Mesendoderm (in vitro differentiated cells): ENCODE measurements around the gene FBXO36.

ENCODE experiments used
- DNase-seq: peaks from one replicate; pipeline ENCODE4 v3.0.0; 2013
- H2AK5ac ChIP-seq: 2 replicates; pipeline ENCODE4 v1.6.1; 2013; ENCODE audit warnings: low read length, inconsistent platforms
- H2BK120ac ChIP-seq: 2 replicates; pipeline ENCODE4 v1.6.1; 2013; ENCODE audit warnings: low read depth, mild to moderate bottlenecking, low read length, moderate library complexity, mixed read lengths
- H2BK15ac ChIP-seq: replicated peaks from 2 replicates; pipeline ENCODE4 v1.6.1; 2013; ENCODE audit warnings: low read depth, mild to moderate bottlenecking, moderate library complexity
- H2BK5ac ChIP-seq: 2 replicates; pipeline ENCODE4 v1.6.1; 2013; ENCODE audit warnings: low read length, inconsistent platforms
- H3K18ac ChIP-seq: 2 replicates; pipeline ENCODE4 v1.6.1; 2013; ENCODE audit warnings: mild to moderate bottlenecking, low read length, mixed read lengths
- H3K23ac ChIP-seq: one replicate; pipeline ENCODE4 v1.6.1; 2013; ENCODE audit warnings: low read length
- H3K27ac ChIP-seq: 2 replicates; pipeline ENCODE4 v1.5.1; 2013; ENCODE audit warnings: low read depth, mild to moderate bottlenecking, inconsistent platforms, low read length, moderate library complexity
- H3K27me3 ChIP-seq: 2 replicates; pipeline ENCODE4 v1.6.1; 2013; ENCODE audit warnings: low read length, control low read depth, mild to moderate bottlenecking, inconsistent platforms; ENCODE audit not compliant: insufficient read depth, poor library complexity
- H3K36me3 ChIP-seq: 2 replicates; pipeline ENCODE4 v1.6.1; 2013; ENCODE audit warnings: low read length, inconsistent platforms; ENCODE audit not compliant: control insufficient read depth, insufficient read depth
- H3K4ac ChIP-seq: one replicate; pipeline ENCODE4 v1.6.1; 2013; ENCODE audit warnings: low read depth, mild to moderate bottlenecking, low read length, moderate library complexity
- H3K4me1 ChIP-seq: 2 replicates; pipeline ENCODE4 v1.6.1; 2013; ENCODE audit warnings: low read depth, low read length, inconsistent platforms; ENCODE audit not compliant: control insufficient read depth
- H3K4me2 ChIP-seq: 2 replicates; pipeline ENCODE4 v1.6.1; 2013; ENCODE audit warnings: low read length
- H3K4me3 ChIP-seq: 2 replicates; pipeline ENCODE4 v1.5.1; 2013; ENCODE audit warnings: mild to moderate bottlenecking, low read length
- H3K56ac ChIP-seq: one replicate; pipeline ENCODE4 v1.6.1; 2013; ENCODE audit warnings: low read length
- H3K79me1 ChIP-seq: 2 replicates; pipeline ENCODE4 v1.6.1; 2013; ENCODE audit warnings: low read length, inconsistent platforms
- H3K79me2 ChIP-seq: 2 replicates; pipeline ENCODE4 v1.6.1; 2013; ENCODE audit warnings: mild to moderate bottlenecking, low read length; ENCODE audit not compliant: control insufficient read depth, insufficient read depth
- H3K9ac ChIP-seq: 2 replicates; pipeline ENCODE4 v1.6.1; 2013; ENCODE audit warnings: low read length, inconsistent platforms
- H4K5ac ChIP-seq: one replicate; pipeline ENCODE4 v1.6.1; 2013; ENCODE audit warnings: low read length
- H4K8ac ChIP-seq: one replicate; pipeline ENCODE4 v1.6.1; 2013; ENCODE audit warnings: low read depth, mild to moderate bottlenecking, control low read depth, low read length, moderate library complexity
- WGBS: extraction: QIAGEN DNeasy Blood & Tissue Kit; methylation state at CpG from one replicate; pipeline ENCODE4 v1.1.7; 2013; ENCODE audit warnings: low lambda C conversion rate, missing lambda C conversion rate; ENCODE audit not compliant: insufficient coverage; ENCODE audit errors: extremely low coverage; 5-methylcytosine and 5-hydroxymethylcytosine counted together

The FBXO36 gene

DNA sequence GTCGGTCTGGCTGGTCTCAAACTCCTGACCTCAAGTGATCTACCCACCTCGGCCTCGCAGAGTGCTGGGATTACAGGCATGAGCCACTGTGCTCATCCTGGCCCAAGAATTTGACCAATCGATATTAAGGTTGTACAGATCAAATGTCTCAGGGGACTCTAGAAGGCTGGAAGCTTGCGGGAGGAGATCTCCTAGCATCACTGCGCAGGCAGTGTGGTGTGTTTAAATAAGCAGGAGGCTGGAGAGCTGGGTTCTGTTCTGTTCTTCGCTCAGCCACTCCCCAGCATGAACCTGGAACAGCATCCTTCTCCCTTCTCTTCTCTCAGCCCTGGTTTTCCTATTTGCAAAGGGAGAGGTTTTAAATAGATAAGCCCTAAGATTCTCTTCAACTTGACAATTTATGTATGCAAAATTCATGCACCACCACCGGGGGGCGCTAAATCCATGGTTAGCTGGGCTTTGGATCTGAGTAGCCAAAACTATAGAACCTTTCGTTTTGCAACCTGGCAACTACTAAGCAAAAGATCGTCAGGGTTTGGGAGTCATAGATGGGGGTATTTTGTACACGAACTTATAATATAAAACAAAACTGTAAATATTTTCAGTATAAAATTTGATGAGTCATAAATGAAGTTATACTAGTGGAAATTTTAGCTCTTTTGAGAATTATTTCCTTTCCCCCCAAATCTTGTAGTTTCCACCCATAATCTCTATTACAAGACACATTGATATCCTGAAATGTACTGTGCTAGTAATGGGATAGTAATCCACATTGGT, 85.8 kb downstream of the FBXO36 start:
- Histone ChIP-seq H3K27ac (no peak overlapping the region), H3K4me1 (no peaks in the 10 kb centered on the region), H3K56ac (no peak overlapping the region), H3K4me3 (no peak overlapping the region), H4K5ac (no peak overlapping the region), H3K36me3 (no peaks in the 10 kb centered on the region), H2AK5ac (no peak overlapping the region), H3K79me2 (no peaks in the 10 kb centered on the region), H3K27me3 (no peaks in the 10 kb centered on the region), H3K4ac (no peak overlapping the region), H3K9ac (no peak overlapping the region), H2BK5ac (no peak overlapping the region), H2BK15ac (no peak overlapping the region), H3K18ac (no peak overlapping the region), H2BK120ac (no peak overlapping the region), H3K4me2 (no peak overlapping the region), H4K8ac (no peak overlapping the region), H3K23ac (no peak overlapping the region), H3K79me1 (no peaks in the 10 kb centered on the region)
- DNase-seq: peak; percentile 75
- WGBS: no CpG with 5 or more reads among the region's 12 CpGs

- no CpG with 5 or more reads among the region's 1 CpG for WGBS
- H3K23ac ChIP-seq: no peak overlapping the region
- DNase-seq: no peak
Observed at GRCh38 chr2:230008708-230009066, 86.4 kb downstream of the FBXO36 start.

DNA sequence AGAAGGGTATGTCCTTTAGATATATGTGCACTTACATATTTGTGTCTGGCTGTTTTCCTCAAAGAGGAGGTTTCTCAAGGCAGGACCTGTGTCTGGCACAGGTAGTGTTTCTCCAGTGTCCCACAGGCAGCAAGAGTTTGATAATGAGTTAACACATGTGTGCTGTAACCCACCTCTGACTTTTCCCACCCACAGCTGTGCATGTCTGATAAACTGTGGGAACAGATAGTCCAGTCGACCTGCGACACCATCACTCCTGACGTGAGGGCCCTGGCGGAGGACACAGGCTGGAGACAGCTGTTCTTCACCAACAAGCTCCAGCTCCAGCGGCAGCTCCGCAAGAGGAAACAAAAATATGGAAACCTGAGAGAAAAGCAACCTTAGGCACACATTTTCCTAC, 88.2 kb downstream of the FBXO36 start:
- no CpG with 5 or more reads among the region's 6 CpGs for WGBS
- Histone ChIP-seq H3K79me2 (no peaks in the 10 kb centered on the region), H3K79me1 (no peaks in the 10 kb centered on the region), H3K4me3 (no peak overlapping the region), H3K4me2 (no peak overlapping the region), H3K56ac (no peak overlapping the region), H3K18ac (no peak overlapping the region), H2BK5ac (no peak overlapping the region), H2BK15ac (no peak overlapping the region), H3K36me3 (no peaks in the 10 kb centered on the region), H2BK120ac (no peak overlapping the region), H2AK5ac (no peak overlapping the region), H3K27me3 (no peaks in the 10 kb centered on the region), H3K4ac (no peak overlapping the region), H3K9ac (no peak overlapping the region), H3K27ac (no peak overlapping the region), H3K23ac (no peak overlapping the region), H4K5ac (no peak overlapping the region), H3K4me1 (no peaks in the 10 kb centered on the region), H4K8ac (no peak overlapping the region)
- no peak for DNase-seq

More at GRCh38 chr2:230008708-230009066, 86.4 kb downstream of the FBXO36 start:
- Histone ChIP-seq H2AK5ac (no peak overlapping the region), H3K27me3 (no peaks in the 10 kb centered on the region), H2BK120ac (no peak overlapping the region), H2BK5ac (no peak overlapping the region), H3K27ac (no peak overlapping the region), H4K8ac (no peak overlapping the region), H3K79me2 (no peaks in the 10 kb centered on the region), H3K56ac (no peak overlapping the region), H3K36me3 (no peaks in the 10 kb centered on the region), H3K79me1 (no peaks in the 10 kb centered on the region), H3K18ac (no peak overlapping the region), H3K4me3 (no peak overlapping the region), H3K4me2 (no peak overlapping the region), H3K9ac (no peak overlapping the region), H3K4me1 (no peaks in the 10 kb centered on the region), H2BK15ac (no peak overlapping the region), H3K4ac (no peak overlapping the region), H4K5ac (no peak overlapping the region)

DNA sequence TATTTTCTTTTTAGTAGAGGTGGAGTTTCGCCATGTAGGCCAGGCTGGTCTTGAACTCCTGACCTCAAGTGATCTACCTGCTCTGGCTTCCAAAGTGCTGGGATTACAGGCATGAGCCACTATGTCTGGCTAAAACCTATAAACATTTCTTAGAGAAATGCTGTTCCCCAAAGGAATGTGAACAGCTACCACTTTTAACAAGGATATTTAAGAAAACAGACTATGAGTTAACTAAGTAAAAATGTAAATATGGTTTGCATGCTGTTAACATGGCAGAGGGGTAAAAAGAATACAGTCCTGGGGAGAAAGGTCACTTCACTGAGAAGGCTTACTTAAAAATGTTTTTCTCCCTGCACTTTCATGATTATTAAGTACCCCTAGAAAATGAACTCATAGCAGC, 89.3 kb downstream of the FBXO36 start:
- Histone ChIP-seq H4K5ac (no peak overlapping the region), H3K56ac (no peak overlapping the region), H3K23ac (no peak overlapping the region), H3K4me2 (no peak overlapping the region), H3K9ac (no peak overlapping the region), H2AK5ac (no peak overlapping the region), H2BK15ac (no peak overlapping the region), H3K18ac (no peak overlapping the region), H3K27me3 (no peaks in the 10 kb centered on the region), H3K36me3 (no peaks in the 10 kb centered on the region), H2BK120ac (no peak overlapping the region), H3K27ac (no peak overlapping the region), H4K8ac (no peak overlapping the region), H2BK5ac (no peak overlapping the region), H3K79me1 (no peaks in the 10 kb centered on the region), H3K79me2 (no peaks in the 10 kb centered on the region), H3K4ac (no peak overlapping the region), H3K4me1 (no peaks in the 10 kb centered on the region), H3K4me3 (no peak overlapping the region)
- WGBS: no CpG with 5 or more reads among the region's 1 CpG
- DNase-seq: no peak

GRCh38 chr2:230012267-230012884, 90.1 kb downstream of the FBXO36 start:
- Histone ChIP-seq H3K4me2 (no peak overlapping the region), H3K36me3 (no peaks in the 10 kb centered on the region), H2BK120ac (no peak overlapping the region), H3K79me1 (no peaks in the 10 kb centered on the region), H2AK5ac (no peak overlapping the region), H3K4me1 (no peaks in the 10 kb centered on the region), H3K23ac (no peak overlapping the region), H3K4me3 (no peak overlapping the region), H3K18ac (no peak overlapping the region), H3K27ac (no peak overlapping the region), H3K9ac (no peak overlapping the region), H3K4ac (no peak overlapping the region), H2BK5ac (no peak overlapping the region), H4K5ac (no peak overlapping the region), H3K56ac (no peak overlapping the region), H2BK15ac (no peak overlapping the region), H4K8ac (no peak overlapping the region), H3K27me3 (no peaks in the 10 kb centered on the region), H3K79me2 (no peaks in the 10 kb centered on the region)
- DNase-seq: no peak
- WGBS: no CpG with 5 or more reads among the region's 10 CpGs

DNA sequence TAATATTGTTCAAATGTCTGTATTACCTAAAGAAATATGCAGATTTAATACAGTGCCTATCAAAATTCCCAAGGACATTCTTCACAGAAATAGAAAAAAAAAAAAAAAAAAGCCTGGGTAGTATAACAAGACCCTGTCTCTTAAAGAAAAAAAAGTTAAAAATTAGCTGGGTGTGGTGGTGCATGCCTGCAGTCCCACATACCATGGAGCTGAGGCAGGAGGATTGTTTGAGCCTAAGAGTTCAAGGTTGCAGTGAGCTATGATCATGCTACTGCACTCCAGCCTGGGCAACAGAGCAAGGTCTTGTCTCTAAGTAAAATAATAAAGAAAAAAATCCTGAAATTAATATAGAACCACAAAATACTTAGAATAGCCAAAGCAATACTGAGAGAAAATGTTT, 94.5 kb downstream of the FBXO36 start:
- H3K36me3 ChIP-seq: no peaks in the 10 kb centered on the region
- H3K23ac ChIP-seq: no peak overlapping the region
- no peaks in the 10 kb centered on the region for H3K4me1 ChIP-seq
- H4K5ac ChIP-seq: no peak overlapping the region
- no peak overlapping the region for H2BK5ac ChIP-seq
- no peaks in the 10 kb centered on the region for H3K27me3 ChIP-seq
- H3K79me2 ChIP-seq: no peaks in the 10 kb centered on the region
- H3K4ac ChIP-seq: no peak overlapping the region
- no peak overlapping the region for H3K9ac ChIP-seq
- no peak overlapping the region for H3K27ac ChIP-seq
- no peak overlapping the region for H2BK120ac ChIP-seq
- no peak overlapping the region for H4K8ac ChIP-seq
- H2AK5ac ChIP-seq: no peak overlapping the region
- H2BK15ac ChIP-seq: no peak overlapping the region
- H3K79me1 ChIP-seq: no peaks in the 10 kb centered on the region
- H3K18ac ChIP-seq: no peak overlapping the region
- no peak overlapping the region for H3K4me2 ChIP-seq
- no peak for DNase-seq
- H3K4me3 ChIP-seq: no peak overlapping the region
- H3K56ac ChIP-seq: no peak overlapping the region
